ENCODE data around the gene TKT.

Gene TKT

DNA sequence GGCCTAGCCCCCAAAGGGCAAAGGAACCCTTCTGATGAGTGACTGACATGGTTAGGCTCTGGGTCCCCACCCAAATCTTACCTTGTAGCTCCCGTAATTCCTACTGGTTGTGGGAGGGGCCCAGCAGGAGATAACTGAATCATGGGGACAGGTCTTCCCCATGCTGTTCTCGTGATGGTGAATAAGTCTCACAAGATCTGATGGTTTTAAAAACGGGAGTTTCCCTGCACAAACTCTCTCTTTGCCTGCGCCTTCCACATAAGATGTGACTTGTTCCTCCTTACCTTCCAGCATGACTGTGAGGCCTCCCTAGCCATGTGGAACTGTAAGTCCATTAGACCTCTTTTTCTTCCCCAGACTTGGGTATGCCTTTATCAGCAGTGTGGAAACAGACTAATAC is 16.9 kb downstream of the TKT start:
- DNase-seq: no peak

- no peak for DNase-seq
These were observed 17.6 kb downstream of the TKT start for GRCh38 chr3:53238051-53238850.

- no peak for DNase-seq
These were observed 19.5 kb downstream of the TKT start for GRCh38 chr3:53236112-53236841.

DNA sequence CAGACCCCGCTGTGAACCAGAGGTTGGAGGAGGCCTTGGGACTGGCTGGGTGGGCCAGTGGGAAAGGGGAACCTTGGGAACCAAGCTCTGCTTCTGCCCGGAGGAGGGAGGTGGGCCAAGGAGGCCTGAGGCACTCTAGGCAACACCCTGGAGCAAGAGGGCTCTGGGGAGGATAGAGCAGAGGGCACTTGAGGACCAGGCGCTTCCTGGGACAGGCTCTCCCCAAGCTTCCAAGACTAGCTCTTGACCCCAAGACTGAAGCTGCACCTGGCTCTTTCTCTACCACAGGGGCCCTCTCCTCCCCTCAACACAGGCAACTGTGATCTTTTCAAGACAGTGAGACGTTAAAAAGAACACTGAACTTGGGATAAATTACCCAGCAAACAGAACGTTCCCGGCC is 20.3 kb downstream of the TKT start:
- DNase-seq: no peak

DNA sequence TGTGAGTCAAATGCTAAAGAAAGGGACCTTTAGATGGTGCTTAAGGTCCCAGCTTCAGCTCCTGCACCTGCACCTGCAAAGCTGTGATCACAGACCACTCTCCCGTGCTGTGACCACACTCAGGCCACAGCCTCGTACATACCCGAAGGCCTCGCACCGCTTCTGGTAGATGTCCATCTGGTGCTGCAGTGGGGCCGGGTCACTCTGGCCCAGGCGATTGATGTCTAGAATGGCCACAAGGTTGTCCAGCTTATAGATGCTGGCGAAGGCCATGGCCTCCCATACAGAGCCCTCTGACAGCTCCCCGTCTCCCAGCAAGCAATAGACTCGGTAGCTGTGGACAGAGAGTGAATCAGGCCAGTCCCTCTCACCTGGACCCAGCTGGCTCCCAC is 21.0 kb downstream of the TKT start:
- no peak for DNase-seq

- DNase-seq: no peak
These were observed 21.5 kb downstream of the TKT start for GRCh38 chr3:53234130-53234840.

DNA sequence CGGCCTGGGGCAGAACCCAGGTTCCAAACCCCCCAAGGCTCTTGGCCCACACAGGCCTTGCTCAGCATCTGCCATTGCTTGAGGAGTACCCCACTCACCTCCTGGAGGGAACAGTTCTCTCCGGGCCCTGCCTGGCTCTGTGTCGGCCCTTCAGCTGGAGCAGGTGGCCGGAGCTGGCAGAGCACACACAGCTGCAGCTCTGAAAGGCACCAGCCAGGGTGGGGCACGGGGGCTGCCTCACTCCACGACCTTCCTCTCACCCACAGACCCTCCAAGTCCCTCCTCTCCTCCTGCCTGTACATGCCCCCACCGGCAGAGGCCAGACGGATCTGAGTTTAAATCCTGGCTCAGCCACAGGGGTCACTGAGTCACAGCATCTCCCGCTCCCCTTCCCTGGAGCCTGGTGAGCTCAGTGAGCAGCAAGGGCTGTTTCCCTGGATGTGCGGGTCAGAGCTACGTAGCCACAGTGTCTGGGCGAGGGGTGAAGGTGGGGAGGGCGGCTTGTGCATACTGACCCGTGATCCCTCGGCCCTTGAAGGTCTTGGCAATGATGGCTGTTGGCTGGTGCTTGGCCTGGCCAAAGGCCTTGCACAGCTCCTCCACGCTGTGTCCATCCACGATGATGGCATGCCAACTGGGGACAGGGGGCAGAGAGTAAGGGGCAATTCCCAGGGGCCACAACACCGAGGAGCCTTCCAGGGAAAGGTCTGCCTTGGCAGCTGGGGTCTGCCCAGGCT is 23.0 kb downstream of the TKT start:
- DNase-seq: no peak

DNA sequence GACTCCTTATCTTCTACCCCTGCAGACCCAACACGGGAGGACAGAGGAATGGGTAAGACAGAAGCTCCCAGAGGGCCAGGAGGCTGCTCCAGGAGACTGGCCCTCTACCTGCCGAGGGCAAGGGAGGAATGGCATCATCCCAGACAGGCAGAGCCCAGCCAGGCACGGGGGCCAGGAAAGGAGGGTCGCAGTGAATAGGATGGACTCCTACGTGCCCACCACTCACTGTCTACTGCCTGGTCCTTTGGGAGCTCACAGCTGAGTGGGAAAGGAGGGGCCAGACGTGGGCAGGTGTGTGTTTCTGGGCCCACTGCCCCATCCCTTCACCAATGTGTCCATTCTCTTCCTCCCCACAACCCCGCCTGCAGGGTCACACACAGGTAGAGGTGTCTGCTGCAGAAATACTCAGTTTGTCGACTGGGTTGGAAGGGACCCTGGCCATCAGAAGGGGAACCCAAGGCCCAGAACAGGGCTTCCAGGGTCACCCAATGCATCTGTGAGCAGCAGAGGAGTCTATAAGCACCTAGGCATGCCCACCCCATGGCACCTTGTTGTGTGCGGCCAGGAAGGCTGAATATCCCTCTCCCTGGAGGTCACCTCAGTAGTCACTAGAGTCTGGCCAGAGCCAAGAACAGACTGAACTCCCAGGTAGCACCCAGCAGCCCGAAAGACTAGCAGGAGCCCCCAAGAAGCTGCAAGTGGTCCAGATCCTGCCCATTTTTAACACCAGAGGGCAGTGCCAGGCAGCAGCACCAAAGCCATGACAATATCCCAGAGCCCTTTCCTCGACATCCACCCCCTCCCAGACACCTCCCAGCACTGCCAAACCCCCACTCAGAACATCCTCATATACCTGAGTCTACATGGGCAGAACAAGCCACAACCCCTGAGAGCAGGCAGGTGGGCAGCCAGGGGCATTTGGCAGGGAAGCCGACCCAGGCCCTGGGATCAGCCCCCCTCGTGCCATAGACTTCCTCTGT is 24.0 kb downstream of the TKT start:
- no peak for DNase-seq

DNA sequence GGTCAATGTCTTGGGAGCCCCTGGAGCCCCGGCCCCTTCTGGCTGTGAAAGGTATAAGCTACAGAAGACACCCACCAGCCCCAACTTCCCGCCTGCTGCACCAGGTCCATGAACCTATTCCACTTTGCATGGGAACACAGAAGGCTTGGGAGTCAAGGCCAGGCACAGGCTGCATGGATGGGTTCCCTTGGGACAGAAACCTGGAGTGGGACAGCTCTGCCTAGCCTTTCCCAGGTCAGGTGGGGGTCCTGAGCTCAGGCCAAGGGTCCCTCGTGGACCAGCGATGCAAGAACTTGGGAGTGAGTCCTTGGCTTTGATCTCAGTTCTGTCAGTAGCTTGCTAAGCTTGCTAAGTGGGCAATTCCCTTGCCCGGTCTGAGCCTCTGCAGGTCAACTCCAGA is 25.0 kb downstream of the TKT start:
- no peak for DNase-seq

DNA sequence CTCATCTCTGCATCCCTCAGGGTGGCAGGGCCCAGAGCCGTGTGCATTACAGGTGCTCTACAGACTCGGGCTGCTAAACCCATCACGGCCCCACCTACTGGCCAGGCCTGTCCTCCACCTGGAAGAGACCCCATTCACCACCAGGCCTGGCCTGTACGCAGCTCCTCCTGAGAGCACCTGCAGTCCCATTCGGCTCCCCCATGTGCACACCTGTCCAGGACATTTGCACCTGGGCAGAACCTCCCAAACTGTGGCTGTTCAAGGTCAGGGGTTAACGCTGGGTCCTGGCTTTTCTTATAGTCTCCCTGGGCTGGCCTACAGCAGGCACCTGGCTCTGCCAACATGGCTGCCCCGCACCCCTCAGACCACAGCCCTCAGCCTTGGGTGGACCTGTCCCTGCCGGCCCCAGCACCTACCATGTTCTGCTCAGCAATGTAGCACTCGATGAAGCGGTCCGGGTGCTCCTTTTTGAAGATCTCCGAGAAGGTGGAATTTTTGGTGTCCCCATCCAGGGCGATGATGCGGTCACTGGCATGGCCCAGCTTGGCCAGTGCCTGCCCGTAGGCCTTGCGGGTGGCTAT is 25.7 kb downstream of the TKT start:
- no peak for DNase-seq

DNA sequence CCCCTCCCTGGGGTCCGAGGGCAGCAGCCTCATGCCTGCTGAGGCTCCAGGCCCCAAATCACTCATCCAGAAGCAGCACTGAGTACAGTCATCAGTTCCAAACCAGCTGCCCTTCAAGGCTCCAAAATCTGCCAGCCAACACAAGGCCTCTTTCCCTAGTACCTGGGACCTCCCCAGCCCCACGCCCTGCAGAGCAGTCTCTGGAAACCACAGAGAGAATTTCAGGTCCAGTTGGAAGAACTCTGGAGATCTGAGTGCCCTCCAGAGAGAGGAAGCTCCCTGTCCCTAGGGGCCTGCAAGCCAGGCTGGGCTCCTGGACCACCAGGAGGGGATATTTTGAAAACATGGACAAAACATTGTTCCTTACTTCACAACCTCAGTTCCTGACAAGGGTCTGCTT is 26.2 kb downstream of the TKT start:
- no peak for DNase-seq

- no peak for DNase-seq
These were observed 26.7 kb downstream of the TKT start for GRCh38 chr3:53229171-53229570.

DNA sequence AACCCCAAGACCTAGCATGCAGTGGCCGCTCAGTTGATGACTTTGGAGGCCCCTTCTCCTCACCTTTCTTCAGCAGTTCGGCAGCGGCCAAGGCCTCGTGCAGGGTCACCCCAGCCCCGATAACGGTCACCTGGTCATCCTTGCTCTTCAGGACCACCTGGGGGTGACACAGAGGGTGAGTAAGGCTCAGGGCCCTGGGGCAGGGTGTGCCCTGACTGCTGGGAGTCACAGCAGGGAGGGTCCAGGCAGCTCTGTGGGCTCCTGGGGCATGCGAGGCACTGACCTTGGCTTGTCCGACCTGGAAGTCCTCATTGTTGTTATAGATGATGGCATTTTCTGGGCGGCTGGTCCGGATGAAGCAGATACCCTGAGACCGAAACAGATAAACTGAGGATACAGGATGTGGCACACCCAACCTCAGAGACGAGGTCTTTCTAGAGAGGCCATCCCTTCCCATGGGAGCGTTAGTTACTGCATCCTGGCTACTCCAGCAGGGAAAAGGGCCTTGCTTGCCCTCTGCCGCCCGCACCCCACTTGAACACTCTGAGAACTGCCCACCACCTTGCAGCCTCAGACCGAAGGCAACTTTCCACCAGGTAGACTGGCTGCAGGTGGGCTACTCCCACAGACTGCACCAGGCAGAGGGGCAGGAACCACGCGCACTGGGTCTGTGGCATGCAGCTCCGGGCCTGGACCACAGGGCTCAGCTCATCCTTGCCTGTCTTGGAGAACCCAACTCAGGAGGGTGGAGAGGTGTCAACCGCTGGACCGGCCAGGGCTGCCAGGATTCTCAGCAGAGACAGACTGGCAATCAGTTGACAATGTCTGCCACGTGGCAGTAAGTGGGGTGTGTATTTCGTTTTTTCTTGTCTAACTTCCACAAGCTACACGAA is 27.6 kb downstream of the TKT start:
- no peak for DNase-seq

GRCh38 chr3:53226841-53227407 is 28.9 kb downstream of the TKT start:
- no peak for DNase-seq

DNA sequence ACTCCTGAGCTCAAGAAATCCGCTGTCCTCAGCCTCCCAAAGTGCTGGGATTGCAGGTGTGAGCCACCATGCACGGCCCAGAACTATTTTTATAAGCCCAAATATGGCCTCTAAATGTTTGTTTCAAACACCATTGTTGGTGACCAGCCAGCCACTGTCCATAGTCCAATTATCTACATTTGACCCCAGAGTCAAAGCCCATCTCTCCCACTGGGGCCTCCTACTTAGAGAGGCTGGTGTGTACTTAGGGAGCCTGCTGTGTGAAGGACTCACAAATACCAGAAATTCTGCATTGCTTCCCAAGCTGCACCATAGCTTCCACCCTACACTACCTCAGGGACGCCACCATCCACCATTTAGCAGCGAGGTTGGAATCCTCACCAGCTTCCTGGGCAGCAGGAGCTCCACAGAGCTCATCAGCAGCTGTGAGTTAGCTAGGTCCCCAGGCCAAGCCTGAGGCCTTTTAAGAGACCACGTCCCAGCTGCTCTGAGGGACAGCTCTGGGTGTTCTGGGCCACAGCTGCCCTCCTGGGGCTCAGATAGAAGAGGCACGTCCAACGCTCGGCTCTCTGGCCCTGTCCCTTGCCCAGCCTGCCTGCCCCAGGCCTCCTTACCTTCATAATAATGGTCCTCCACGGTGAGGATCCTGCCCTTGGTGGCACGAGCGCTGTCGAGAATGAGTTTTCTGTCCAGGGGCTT is 29.5 kb downstream of the TKT start:
- DNase-seq: no peak

DNA sequence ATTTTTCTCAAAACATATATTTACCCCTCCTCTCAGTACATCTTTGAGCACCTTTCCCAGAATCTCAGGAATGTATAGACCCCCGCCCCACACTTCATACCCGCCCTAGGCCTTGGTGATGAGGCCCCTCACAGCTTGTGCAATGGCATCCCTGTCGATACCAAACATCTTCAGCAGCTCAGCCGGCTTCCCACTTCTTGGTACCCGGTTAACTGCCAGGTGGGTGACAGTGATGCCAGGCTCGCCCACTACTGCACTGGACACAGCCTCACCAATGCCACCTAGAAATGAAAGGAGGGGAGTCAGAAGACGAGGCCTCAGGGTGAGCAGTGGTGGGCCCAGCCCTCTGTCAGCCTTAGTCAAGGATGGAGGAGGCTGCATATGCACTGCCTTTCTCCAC is 30.2 kb downstream of the TKT start:
- no peak for DNase-seq

GRCh38 chr3:53225181-53225580 is 30.6 kb downstream of the TKT start:
- no peak for DNase-seq

- DNase-seq: no peak
These were observed 31.3 kb downstream of the TKT start for GRCh38 chr3:53224536-53224935.

GRCh38 chr3:53224026-53224425 is 31.8 kb downstream of the TKT start:
- DNase-seq: no peak

Measured in CD4-positive, alpha-beta T cell treated with Interleukin-4 for 1 hour (primary cell).